HG02970 (cell line): ENCODE measurements around the gene C7.
"Not testable (repeated sequence)": the region's sequence is repeated elsewhere in the genome, so short reads cannot be mapped to it uniquely, and the experiment has no call there.

Experiments
- ATAC-seq: cut with Tn5 transposase; IDR thresholded peaks from one replicate; pipeline ENCODE4 v1.9.1; 2021; ENCODE audit warnings: mild to moderate bottlenecking, moderate library complexity, moderate number of reproducible peaks; ENCODE audit not compliant: unreplicated experiment, low FRiP score

The C7 gene

DNA sequence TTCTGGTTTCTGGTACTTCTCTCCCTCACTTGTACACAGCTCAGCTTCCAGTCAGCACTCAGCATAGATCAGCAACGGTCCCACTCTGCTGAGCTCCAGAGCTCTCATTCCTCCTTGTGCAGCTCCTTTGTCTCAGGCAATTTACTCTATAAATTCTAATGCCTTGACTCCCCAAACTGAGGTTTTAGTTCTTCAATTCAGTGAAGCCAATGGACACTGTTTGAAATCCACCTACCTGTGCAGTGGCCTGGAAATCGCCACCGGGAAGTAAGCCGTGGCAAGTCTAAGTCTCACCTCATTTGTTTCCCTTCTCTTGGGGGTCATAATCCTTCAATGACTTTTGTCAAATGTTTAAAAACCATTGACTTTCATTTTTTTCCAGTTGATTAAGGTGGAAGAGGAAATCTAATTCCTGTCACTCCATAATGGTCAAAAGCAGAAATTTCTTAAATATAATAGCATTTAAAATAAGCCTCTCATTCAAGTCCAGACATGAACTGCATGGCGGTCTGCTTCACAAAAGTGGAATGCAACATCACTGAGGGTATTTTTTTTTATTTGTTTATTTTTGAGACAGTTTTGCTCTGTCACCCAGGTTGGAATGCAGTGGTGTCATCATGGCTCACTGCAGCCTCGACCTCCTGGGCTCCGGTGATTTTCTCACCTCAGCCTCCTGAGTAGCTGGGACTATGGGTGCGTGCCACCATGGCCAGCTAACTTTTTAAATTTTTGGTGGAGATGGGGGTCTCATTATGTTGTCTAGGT is 79.6 kb downstream of the C7 start:
- ATAC-seq = no peak

DNA sequence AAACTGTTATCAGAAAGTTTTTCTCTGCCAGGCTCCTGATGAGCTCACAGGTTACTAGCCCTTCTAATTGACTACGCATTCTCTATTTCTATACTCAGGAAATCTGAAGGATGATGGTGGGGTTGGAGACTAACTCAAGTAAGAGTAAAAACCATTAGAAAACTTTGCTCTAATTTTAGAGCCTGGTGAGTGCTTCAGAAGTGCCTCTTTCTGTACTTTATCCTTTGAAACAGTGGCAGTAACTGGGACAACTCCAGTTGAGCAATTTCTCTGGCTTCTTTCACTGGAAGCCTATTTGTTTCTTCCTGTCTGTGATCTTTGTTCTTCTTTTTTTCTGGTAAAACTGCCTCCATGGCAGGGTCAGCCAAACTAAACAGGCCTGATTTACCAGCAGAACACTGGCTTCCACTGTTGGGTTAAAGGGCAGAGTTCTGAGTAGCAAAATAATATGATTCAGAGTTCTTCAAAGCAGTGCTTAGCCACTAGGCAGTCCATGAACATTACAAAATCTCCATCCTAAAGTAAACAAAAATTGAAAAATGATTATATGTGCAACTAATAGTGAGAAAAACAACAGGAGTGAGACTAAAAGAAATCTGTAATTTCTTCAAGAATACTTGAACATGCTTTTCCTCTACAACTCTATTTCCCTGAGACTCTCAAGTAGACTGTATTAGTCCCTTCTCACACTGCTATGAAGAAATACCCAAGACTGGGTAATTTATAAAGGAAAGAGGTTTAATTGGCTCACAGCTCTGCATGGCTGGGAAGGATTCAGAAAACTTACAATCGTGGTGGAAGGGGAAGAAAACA is 82.1 kb downstream of the C7 start:
- ATAC-seq = no peak

DNA sequence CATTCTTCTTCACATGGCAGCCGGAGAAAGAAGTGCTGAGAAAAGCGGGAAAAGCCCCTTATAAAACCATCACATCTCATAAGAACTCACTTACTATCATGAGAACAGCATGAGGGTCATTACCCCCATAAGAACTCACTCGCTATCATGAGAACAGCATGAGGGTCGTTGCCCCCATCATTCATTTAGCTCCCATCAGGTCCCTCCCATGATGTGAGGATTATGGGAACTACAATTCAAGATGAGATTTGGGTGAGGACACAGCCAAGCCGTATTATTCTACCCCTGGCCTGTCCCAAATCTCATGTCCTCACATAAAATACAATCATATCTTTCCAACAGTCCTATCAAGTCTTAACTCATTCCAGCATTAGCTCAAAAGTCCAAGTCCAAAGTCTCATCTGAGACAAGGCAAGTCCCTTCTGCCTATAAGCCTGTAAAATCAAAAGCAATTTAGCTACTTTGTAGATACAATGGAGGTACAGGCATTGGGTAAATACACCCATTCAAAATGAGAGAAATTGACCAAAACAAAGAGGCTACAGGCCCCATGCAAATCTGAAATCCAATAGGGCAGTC is 82.8 kb downstream of the C7 start:
- ATAC-seq = no peak

GRCh38 chr5:40995801-40996586 is 86.7 kb downstream of the C7 start:
- ATAC-seq = no peak

DNA sequence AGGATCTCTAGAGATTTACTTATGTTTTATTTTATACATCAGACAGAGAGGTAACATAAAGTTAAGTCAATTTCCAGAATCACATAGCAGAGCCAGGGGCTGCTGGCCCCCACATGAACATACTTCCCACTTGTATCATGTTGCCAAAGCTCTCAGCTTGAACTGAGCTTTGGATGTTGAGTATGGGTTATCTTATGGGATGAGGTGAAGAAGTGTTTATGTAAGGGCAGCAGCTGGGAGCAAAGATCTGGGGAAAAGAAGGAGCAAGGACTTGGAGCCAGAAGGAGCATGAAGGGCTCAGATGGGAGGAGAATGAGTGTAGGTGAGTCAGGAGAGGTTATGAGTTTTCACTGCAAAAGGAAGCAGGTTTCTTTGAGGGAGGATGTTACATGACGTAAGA is 89.8 kb downstream of the C7 start:
- no peak for ATAC-seq

GRCh38 chr5:40999966-41000365 is 90.7 kb downstream of the C7 start:
- ATAC-seq = no peak

- ATAC-seq = no peak
Observed at GRCh38 chr5:41003670-41004376, 94.5 kb downstream of the C7 start.

GRCh38 chr5:41004931-41005330 is 95.6 kb downstream of the C7 start:
- ATAC-seq = no peak

- no peak for ATAC-seq
Observed at GRCh38 chr5:41009232-41009631, 99.9 kb downstream of the C7 start.

- no peak for ATAC-seq
Observed at GRCh38 chr5:41010572-41010971, 101.3 kb downstream of the C7 start.

DNA sequence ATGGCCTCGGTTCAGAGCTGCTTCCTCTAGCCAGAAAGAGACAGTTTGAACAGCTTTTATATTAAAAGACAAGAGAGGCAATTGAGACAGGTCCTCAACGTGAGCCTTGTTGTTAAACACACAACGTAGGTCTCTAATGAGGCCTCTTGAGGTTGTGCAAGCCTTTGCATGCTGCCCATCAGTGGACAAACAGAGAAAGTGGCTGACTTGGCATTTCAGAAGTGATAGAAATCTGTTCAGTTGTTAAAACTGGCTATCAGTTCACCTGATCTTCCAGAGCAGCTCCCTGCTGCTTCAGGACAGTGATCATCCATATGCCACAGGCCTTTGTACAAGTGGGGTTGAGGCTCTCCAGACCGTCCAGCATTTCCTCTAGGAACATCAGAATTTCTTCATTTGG is 103.0 kb downstream of the C7 start:
- no peak for ATAC-seq

- ATAC-seq = not testable (repeated sequence)
Observed at GRCh38 chr5:41022600-41022999, 113.3 kb downstream of the C7 start.
